K562 (cell line): Measurements from ENCODE around the gene ADGRD1. TPM values are rescaled to one million over a fixed set of nuclear protein-coding genes. Genes with fewer than 3 reads are reported as not detected.

ENCODE experiments used
- CBFA2T2 ChIP-seq: fragments of 450-650 bp; conservative IDR thresholded peaks from 2 replicates; pipeline ENCODE4 v1.6.1; 2017; ENCODE audit warnings: mild to moderate bottlenecking
- DMBX1 ChIP-seq: fragments of 250-450 bp; sonication (Bioruptor Pico); IDR thresholded peaks from 2 replicates; pipeline ENCODE4 v1.8.0; 2022; ENCODE audit warnings: inconsistent platforms, mild to moderate bottlenecking, moderate library complexity, borderline replicate concordance
- E2F4 ChIP-seq: sonication (generic); formaldehyde crosslinking; IDR thresholded peaks from 2 replicates; pipeline ENCODE4 v1.8.0; 2022; ENCODE audit warnings: mild to moderate bottlenecking, low read depth, missing genetic modification reagents
- GTF2A2 ChIP-seq: IDR thresholded peaks from 2 replicates; pipeline ENCODE4 v1.6.1; 2016; ENCODE audit warnings: mild to moderate bottlenecking, missing genetic modification characterization, missing compliant biosample characterization
- KLF16 ChIP-seq: IDR thresholded peaks from 2 replicates; pipeline ENCODE4 v1.6.1; 2016; ENCODE audit warnings: antibody characterized with exemption
- MXI1 ChIP-seq: IDR thresholded peaks from 2 replicates; pipeline ENCODE4 v1.6.1; 2011; ENCODE audit warnings: low read depth, mild to moderate bottlenecking, improper control_type of control experiment, low read length
- MYC ChIP-seq, 2 experiments: fragments of 250-450 bp in 1 of 2; sonication (Bioruptor Pico) in 1 of 2; IDR thresholded peaks; 2 replicates each; pipeline versions ENCODE4 v1.5.1 to v1.6.1; 2012 to 2021; ENCODE audit warnings: low read depth in 2 of 2, borderline replicate concordance in 1 of 2, improper control_type of control experiment in 1 of 2, low read length in 1 of 2, mild to moderate bottlenecking in 1 of 2, moderate library complexity in 1 of 2
- POU5F1 ChIP-seq: fragments of 150-350 bp; IDR thresholded peaks from 2 replicates; pipeline ENCODE4 v1.6.1; 2014; ENCODE audit warnings: borderline replicate concordance, low read length, low read depth, mild to moderate bottlenecking; ENCODE audit not compliant: partially characterized antibody
- RHOXF2B ChIP-seq: fragments of 250-450 bp; sonication (Bioruptor Pico); conservative IDR thresholded peaks from 2 replicates; pipeline ENCODE4 v1.5.1; 2021
- SMC3 ChIP-seq: conservative IDR thresholded peaks from 2 replicates; pipeline ENCODE4 v1.6.1; 2011; ENCODE audit warnings: low read depth, low read length, improper control_type of control experiment; ENCODE audit not compliant: insufficient read depth
- TCF7 ChIP-seq: sonication (generic); IDR thresholded peaks from 2 replicates; pipeline ENCODE4 v1.6.1; 2016; ENCODE audit warnings: antibody characterized with exemption, borderline replicate concordance
- ZNF707 ChIP-seq: fragments of 250-450 bp; sonication (Bioruptor Pico); conservative IDR thresholded peaks from 2 replicates; pipeline ENCODE4 v1.8.0; 2022; ENCODE audit warnings: inconsistent platforms, mild to moderate bottlenecking, moderate library complexity
- polyA plus RNA-seq, 8 experiments: library from polyadenylated mRNA; depleted of rRNA in 4 of 8; stranded (reverse) in 5 of 8; unstranded in 3 of 8; fragments of >200 nt; fragmentation: Nextera tagmentation in 2 of 8; fragmentation: Illumina TruSeq in 1 of 8; extraction: Ambion mirVana in 2 of 8; extraction: Trizol in 1 of 8; gene quantifications; 2 replicates each; pipeline versions ENCODE4 v1.2.1 to v1.2.3, GENCODE V29; 2011 to 2014; ENCODE audit warnings: inconsistent platforms in 1 of 8, missing spikeins in 1 of 8
- total RNA-seq, 7 experiments: library from RNA; depleted of rRNA in 6 of 7; stranded (reverse); fragments of >200 nt in 6 of 7; fragmentation: Illumina TruSeq in 2 of 7; extraction: Trizol in 2 of 7; gene quantifications; 2 replicates each; pipeline versions ENCODE4 v1.2.1 to v1.2.3, GENCODE V29; 2011 to 2021; ENCODE audit warnings: low replicate concordance in 1 of 7
- TF ChIP-seq, protein P1 (sequence below), 2 experiments: fragments of 450-650 bp in 1 of 2; sonication (generic) in 1 of 2; formaldehyde crosslinking in 1 of 2; IDR thresholded peaks in 1 of 2; conservative IDR thresholded peaks in 1 of 2; 2 replicates each; pipeline versions ENCODE4 v1.6.1 to v1.8.1; 2016 to 2023; ENCODE audit warnings: mild to moderate bottlenecking in 2 of 2, moderate library complexity in 2 of 2, inconsistent platforms in 1 of 2, missing genetic modification reagents in 1 of 2
- TF ChIP-seq, protein P2 (sequence below), 2 experiments: fragments of 450-650 bp; IDR thresholded peaks; 2 replicates each; pipeline ENCODE4 v1.6.1; 2018; ENCODE audit warnings: mild to moderate bottlenecking in 2 of 2, low read depth in 1 of 2; ENCODE audit not compliant: partially characterized antibody in 2 of 2

ADGRD1 gene
- total and polyA plus RNA-seq, 9 of the 15 experiments (the other 6 are each of a cell fraction or from before 2014, with no cell fraction given) = 1.7 to 11.7 (median 3.3) TPM

- TF ChIP-seq, protein P1, sequence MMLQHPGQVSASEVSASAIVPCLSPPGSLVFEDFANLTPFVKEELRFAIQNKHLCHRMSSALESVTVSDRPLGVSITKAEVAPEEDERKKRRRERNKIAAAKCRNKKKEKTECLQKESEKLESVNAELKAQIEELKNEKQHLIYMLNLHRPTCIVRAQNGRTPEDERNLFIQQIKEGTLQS (IDR thresholded peaks at IDR 0.05) = peak; percentile 60
- TF ChIP-seq, protein P1 (CRISPR knock-in tag; conservative IDR thresholded peaks at IDR 0.05) = 0 out of 2 replicates have a peak, but pooled peaks have one; percentile 54
- TF ChIP-seq ZNF707 (no peak), DMBX1 (CRISPR knock-in tag) (no peak), CBFA2T2 (no peak), POU5F1 (no peak), KLF16 (peak; percentile 54; the same call in 1 of the 2 replicates), E2F4 (CRISPR knock-in tag) (peak; percentile 81; the same call in 1 of the 2 replicates), TCF7 (0 out of 2 replicates have a peak, but pooled peaks have one; percentile 54), MXI1 (no peak), SMC3 (peak; percentile 96), GTF2A2 (tag) (no peak), RHOXF2B (CRISPR knock-in tag) (no peak), MYC (IDR thresholded peaks at IDR 0.05; ENCODE audit: low read depth, low read length) (peak; percentile 53), MYC (CRISPR knock-in tag; IDR thresholded peaks at IDR 0.05; ENCODE audit: borderline replicate concordance, low read depth) (no peak)
- TF ChIP-seq, protein P2, sequence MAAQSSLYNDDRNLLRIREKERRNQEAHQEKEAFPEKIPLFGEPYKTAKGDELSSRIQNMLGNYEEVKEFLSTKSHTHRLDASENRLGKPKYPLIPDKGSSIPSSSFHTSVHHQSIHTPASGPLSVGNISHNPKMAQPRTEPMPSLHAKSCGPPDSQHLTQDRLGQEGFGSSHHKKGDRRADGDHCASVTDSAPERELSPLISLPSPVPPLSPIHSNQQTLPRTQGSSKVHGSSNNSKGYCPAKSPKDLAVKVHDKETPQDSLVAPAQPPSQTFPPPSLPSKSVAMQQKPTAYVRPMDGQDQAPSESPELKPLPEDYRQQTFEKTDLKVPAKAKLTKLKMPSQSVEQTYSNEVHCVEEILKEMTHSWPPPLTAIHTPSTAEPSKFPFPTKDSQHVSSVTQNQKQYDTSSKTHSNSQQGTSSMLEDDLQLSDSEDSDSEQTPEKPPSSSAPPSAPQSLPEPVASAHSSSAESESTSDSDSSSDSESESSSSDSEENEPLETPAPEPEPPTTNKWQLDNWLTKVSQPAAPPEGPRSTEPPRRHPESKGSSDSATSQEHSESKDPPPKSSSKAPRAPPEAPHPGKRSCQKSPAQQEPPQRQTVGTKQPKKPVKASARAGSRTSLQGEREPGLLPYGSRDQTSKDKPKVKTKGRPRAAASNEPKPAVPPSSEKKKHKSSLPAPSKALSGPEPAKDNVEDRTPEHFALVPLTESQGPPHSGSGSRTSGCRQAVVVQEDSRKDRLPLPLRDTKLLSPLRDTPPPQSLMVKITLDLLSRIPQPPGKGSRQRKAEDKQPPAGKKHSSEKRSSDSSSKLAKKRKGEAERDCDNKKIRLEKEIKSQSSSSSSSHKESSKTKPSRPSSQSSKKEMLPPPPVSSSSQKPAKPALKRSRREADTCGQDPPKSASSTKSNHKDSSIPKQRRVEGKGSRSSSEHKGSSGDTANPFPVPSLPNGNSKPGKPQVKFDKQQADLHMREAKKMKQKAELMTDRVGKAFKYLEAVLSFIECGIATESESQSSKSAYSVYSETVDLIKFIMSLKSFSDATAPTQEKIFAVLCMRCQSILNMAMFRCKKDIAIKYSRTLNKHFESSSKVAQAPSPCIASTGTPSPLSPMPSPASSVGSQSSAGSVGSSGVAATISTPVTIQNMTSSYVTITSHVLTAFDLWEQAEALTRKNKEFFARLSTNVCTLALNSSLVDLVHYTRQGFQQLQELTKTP (IDR thresholded peaks at IDR 0.05; ENCODE audit: low read depth in 1 of 2, partially characterized antibody in 2 of 2) = no peak
Measured at GRCh38 chr12:130916241-130916911, 37.3 kb upstream of the ADGRD1 start (continued).
